Stomach (tissue), 9 donors: Measurements from ENCODE around the gene HDAC9. TPM values are rescaled to one million over a fixed set of nuclear protein-coding genes. Genes with fewer than 3 reads are reported as not detected.

Experiments
- DNase-seq, 2 donors: peaks; one replicate each; pipeline versions ENCODE4 v3.0.0 to v3.0.0-alpha.2; 2013 to 2019
- H3K27ac ChIP-seq, 5 donors: fragments of 200-600 bp in 4 of 5; sonication (generic) in 4 of 5; one replicate each; pipeline ENCODE4 v1.5.1; 2013 to 2019; ENCODE audit warnings: mild to moderate bottlenecking in 1 of 5, moderate library complexity in 1 of 5
- H3K27me3 ChIP-seq, 3 donors: fragments of 200-600 bp; sonication (generic); one replicate each; pipeline ENCODE4 v1.5.1; 2017 to 2019; ENCODE audit warnings: mixed run types in 1 of 3
- H3K36me3 ChIP-seq, 4 donors: fragments of 200-600 bp; sonication (generic); 1 replicate in 3 of 4; 2 replicates in 1 of 4; pipeline ENCODE4 v1.5.1; 2016 to 2019
- H3K4me1 ChIP-seq, 4 donors: fragments of 200-600 bp; sonication (generic); one replicate each; pipeline ENCODE4 v1.5.1; 2016 to 2019
- H3K4me3 ChIP-seq, 4 donors: fragments of 200-600 bp; sonication (generic) in 3 of 4; one replicate each; pipeline ENCODE4 v1.5.1; 2016 to 2019; ENCODE audit warnings: mild to moderate bottlenecking in 1 of 4
- H3K9me3 ChIP-seq, 4 donors: fragments of 200-600 bp; sonication (generic); one replicate each; pipeline ENCODE4 v1.5.1; 2016 to 2019
- CTCF ChIP-seq, 7 experiments: fragments of 450-650 bp in 4 of 7; fragments of 200-600 bp in 3 of 7; sonication (generic) in 3 of 7; IDR thresholded peaks; one replicate each; pipeline ENCODE4 v1.5.1; 2016 to 2019; ENCODE audit warnings: antibody characterized with exemption in 7 of 7, control low read depth in 2 of 7, mild to moderate bottlenecking in 1 of 7
- EP300 ChIP-seq: sonication (generic); formaldehyde crosslinking; IDR thresholded peaks from one replicate; pipeline ENCODE4 v1.6.1; 2017; ENCODE audit warnings: antibody characterized with exemption
- POLR2A ChIP-seq, 4 donors: fragments of 450-650 bp; IDR thresholded peaks; one replicate each; pipeline ENCODE4 v1.6.1; 2016; ENCODE audit warnings: antibody characterized with exemption in 4 of 4, control low read depth in 2 of 4, mild to moderate bottlenecking in 1 of 4, moderate library complexity in 1 of 4
- POLR2AphosphoS5 ChIP-seq, 3 donors: sonication (generic); formaldehyde crosslinking; IDR thresholded peaks; one replicate each; pipeline ENCODE4 v1.6.1; 2016; ENCODE audit warnings: antibody characterized with exemption in 3 of 3
- WGBS, 5 donors: extraction: QIAGEN DNeasy Blood & Tissue Kit in 3 of 5; methylation state at CpG; one replicate each; pipeline versions ENCODE4 v1.1.5 to v1.1.7; 2013 to 2018; 5-methylcytosine and 5-hydroxymethylcytosine counted together
- intact Hi-C: fragments of 100-400 bp; cut with DNase I; formaldehyde crosslinking; loops from one replicate; pipeline ENCODE4 v1.15.1; 2023; ENCODE audit warnings: low total_unique reads
- polyA plus RNA-seq, 3 donors: library from polyadenylated mRNA; stranded (reverse); fragments of 200-250 nt; gene quantifications; one replicate each; pipeline ENCODE4 v1.2.3, GENCODE V29; 2013
- total RNA-seq, 5 donors: library from RNA; depleted of rRNA; stranded (reverse); fragments of >200 nt; gene quantifications; one replicate each; pipeline versions ENCODE4 v1.1.0 to v1.2.3, GENCODE V29; 2014 to 2016
- donor health status: healthy with polysubstance abuse.
- donor health status: Bipolar disorder and iron deficiency.
- donor health status: healthy.

The HDAC9 gene
- total and polyA plus RNA-seq, 8 donors: 1.4 to 60.0 (median 9.8) TPM

DNA sequence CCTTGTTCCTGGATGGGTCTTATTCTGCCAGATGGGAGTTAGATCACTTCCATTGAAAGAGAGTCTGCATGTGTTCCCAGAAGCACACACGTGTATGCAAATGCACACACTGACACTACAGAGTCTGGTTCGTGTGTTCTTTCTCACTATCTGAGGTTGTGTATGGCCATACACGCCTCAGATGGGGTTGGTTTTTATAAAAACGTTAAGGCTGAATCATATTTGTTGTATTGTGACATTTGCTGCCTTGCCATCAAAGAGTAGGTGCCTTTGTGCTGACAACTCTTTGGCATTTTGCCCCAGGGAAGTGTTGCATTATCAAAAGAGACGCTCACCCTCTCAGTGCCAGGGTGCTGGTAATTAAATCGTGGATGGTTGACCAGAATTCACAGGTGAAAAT, 37.7 kb upstream of the HDAC9 start:
- H3K27ac ChIP-seq: no peak overlapping the region
- TF ChIP-seq EP300: no peak
- no peak for TF ChIP-seq CTCF (IDR thresholded peaks at IDR 0.05)
- no peak for TF ChIP-seq POLR2AphosphoS5 (IDR thresholded peaks at IDR 0.05)
- TF ChIP-seq POLR2A (IDR thresholded peaks at IDR 0.05): no peak
- H3K36me3 ChIP-seq: no peaks in the 10 kb centered on the region
- no peak overlapping the region for H3K4me3 ChIP-seq
- intact Hi-C loops: no loop called here
- H3K4me1 ChIP-seq: peaks cover 0 to 5% (median 0%) of the 10 kb centered on the region in 4 donors
- WGBS, 5 donors: 57 to 68% (median 63%) methylated on average over 6 of the region's 6 CpGs
- H3K27me3 ChIP-seq: no peaks in the 10 kb centered on the region
- no peaks in the 10 kb centered on the region for H3K9me3 ChIP-seq
- DNase-seq: no peak

- no peaks in the 10 kb centered on the region for H3K27me3 ChIP-seq
Measured at GRCh38 chr7:18458830-18459229, 36.7 kb upstream of the HDAC9 start.

DNA sequence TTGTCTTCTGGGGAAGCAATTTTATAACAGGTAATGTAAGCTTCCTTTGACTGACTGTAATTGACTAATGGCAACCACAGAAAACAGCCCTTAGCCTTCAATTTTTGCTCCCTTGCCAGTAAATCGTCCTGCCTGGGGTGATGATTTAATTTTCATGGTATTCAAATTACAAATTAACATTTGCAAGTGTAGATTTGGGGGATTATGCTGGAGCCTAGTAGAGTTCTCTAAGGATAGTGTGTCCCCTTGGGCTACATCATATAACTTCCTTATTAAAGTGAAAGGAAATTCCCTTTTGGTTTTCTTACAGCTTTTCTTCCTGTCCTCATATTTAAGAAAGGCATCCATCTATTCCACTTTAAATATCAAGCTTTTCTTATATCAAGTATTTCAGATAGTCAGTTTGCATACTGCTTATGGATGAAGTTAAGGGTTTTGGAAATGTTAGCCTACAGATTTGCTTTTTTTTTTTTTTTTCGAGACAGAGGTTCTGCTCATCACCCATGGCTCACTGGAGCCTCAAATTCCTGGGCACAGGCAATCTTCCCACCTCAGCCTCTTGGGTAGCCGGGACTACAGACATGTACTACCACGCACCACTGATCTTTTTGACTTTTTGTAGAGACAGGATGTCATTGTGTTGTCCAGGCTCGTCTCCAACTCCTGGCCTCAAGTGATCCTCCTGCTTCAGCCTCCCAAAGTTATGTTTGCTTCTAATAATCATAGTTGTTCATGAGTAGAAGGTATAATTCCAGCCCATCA, 35.9 kb upstream of the HDAC9 start:
- Histone ChIP-seq H3K27ac (no peak overlapping the region), H3K36me3 (no peaks in the 10 kb centered on the region), H3K4me3 (no peak overlapping the region), H3K27me3 (no peaks in the 10 kb centered on the region), H3K4me1 (peaks cover 0 to 5% (median 0%) of the 10 kb centered on the region in 4 donors), H3K9me3 (no peaks in the 10 kb centered on the region)
- no peak for DNase-seq
- 73 to 80% (median 76%) methylated on average over 5 of the region's 5 CpGs for WGBS, 5 donors
- intact Hi-C loops: no loop called here
- TF ChIP-seq POLR2A (IDR thresholded peaks at IDR 0.05): no peak

More at GRCh38 chr7:18458830-18459229, 36.7 kb upstream of the HDAC9 start:
- Histone ChIP-seq H3K4me1 (peaks cover 0 to 5% (median 0%) of the 10 kb centered on the region in 4 donors), H3K36me3 (no peaks in the 10 kb centered on the region), H3K4me3 (no peak overlapping the region), H3K27ac (no peak overlapping the region), H3K9me3 (no peaks in the 10 kb centered on the region)
- intact Hi-C loops: no loop called here
- TF ChIP-seq EP300: no peak
- TF ChIP-seq CTCF (IDR thresholded peaks at IDR 0.05): no peak
- no peak for TF ChIP-seq POLR2A (IDR thresholded peaks at IDR 0.05)
- no peak for DNase-seq
- WGBS, 5 donors: 54 to 78% (median 66%) methylated on average over 5 of the region's 5 CpGs

GRCh38 chr7:18461785-18462467, 33.6 kb upstream of the HDAC9 start:
- DNase-seq: no peak
- H3K4me3 ChIP-seq: no peak overlapping the region
- intact Hi-C loops: no loop called here
- H3K27ac ChIP-seq: no peak overlapping the region
- peaks cover 0 to 5% (median 0%) of the 10 kb centered on the region in 4 donors for H3K4me1 ChIP-seq
- WGBS, 5 donors: 76 to 83% (median 79%) methylated on average over 3 of the region's 3 CpGs
- H3K36me3 ChIP-seq: no peaks in the 10 kb centered on the region
- no peaks in the 10 kb centered on the region for H3K27me3 ChIP-seq
- H3K9me3 ChIP-seq: no peaks in the 10 kb centered on the region
- TF ChIP-seq POLR2AphosphoS5 (IDR thresholded peaks at IDR 0.05) (no peak), POLR2A (IDR thresholded peaks at IDR 0.05) (no peak), CTCF (IDR thresholded peaks at IDR 0.05) (no peak), EP300 (no peak)

DNA sequence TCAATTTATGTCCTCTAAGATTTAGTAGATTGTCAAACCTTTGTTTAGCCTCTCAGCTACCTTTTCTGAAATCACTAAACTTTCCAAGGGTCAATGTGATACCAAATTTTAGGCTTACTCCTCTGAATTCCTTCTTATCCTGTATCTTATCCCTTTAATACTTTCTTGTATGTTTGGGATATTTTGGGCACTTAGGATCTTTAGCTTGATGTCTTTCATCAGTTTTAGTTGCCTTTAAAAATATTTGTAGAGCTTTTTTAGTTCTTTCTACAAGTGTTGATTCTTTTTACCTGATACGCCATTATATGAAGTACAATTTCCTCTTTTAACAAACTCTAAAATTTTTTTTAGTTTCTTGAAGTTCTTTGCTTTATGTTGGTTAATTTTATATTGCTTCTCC, 30.7 kb upstream of the HDAC9 start:
- no peak for DNase-seq
- Histone ChIP-seq H3K27ac (no peak overlapping the region), H3K4me3 (no peak overlapping the region), H3K27me3 (no peaks in the 10 kb centered on the region), H3K9me3 (no peaks in the 10 kb centered on the region), H3K36me3 (no peaks in the 10 kb centered on the region), H3K4me1 (no peaks in the 10 kb centered on the region)
- no peak for TF ChIP-seq CTCF (IDR thresholded peaks at IDR 0.05)
- TF ChIP-seq EP300: no peak
- TF ChIP-seq POLR2AphosphoS5 (IDR thresholded peaks at IDR 0.05): no peak
- no peak for TF ChIP-seq POLR2A (IDR thresholded peaks at IDR 0.05)
- intact Hi-C loops: no loop called here
- WGBS, 5 donors: 94 to 100% (median 96%) methylated on average over 1 of the region's 1 CpG
